ENCODE results near the gene HOXD10. TPM values are rescaled to one million over a fixed set of nuclear protein-coding genes. Genes with fewer than 3 reads are reported as not detected.

HOXD10 gene
- polyA plus RNA-seq, 1 donor from 2014 or later = not detected

- Histone ChIP-seq H3K4me2 (ENCODE audit: low read length) (no peak overlapping the region), H4K20me1 (ENCODE audit: insufficient read depth) (no peaks in the 10 kb centered on the region), H3K9me2 (ENCODE audit: insufficient read depth, low read length) (no peaks in the 10 kb centered on the region), H2AFZ (ENCODE audit: low read depth, low read length) (no peak overlapping the region), H3K9me3 (ENCODE audit: low read length) (peaks cover 5% of the 10 kb centered on the region), H3F3A (ENCODE audit: insufficient read depth, low read length, poor library complexity, severe bottlenecking) (no peaks in the 10 kb centered on the region), H3K27me3 (ENCODE audit: insufficient read depth, low read depth, low read length) (peaks cover 99% of the 10 kb centered on the region), H3K9ac (ENCODE audit: low read length) (no peak overlapping the region), H3K27ac (ENCODE audit: low read length) (no peak overlapping the region), H3K79me2 (replicated peaks; ENCODE audit: insufficient read depth, low read length) (no peaks in the 10 kb centered on the region), H3K36me3 (ENCODE audit: insufficient read depth, low read length) (no peaks in the 10 kb centered on the region), H3K4me3 (ENCODE audit: low read length) (no peak overlapping the region)
- TF ChIP-seq EP300 (conservative IDR thresholded peaks at IDR 0.05; ENCODE audit: poor library complexity, severe bottlenecking) (no peak), TAF1 (IDR thresholded peaks at IDR 0.05; ENCODE audit: low read depth) (no peak), MXI1 (conservative IDR thresholded peaks at IDR 0.05; ENCODE audit: poor library complexity, severe bottlenecking) (no peak), SMC3 (conservative IDR thresholded peaks at IDR 0.05; ENCODE audit: poor library complexity) (no peak), RAD21 (conservative IDR thresholded peaks at IDR 0.05) (no peak), CTCF (IDR thresholded peaks at IDR 0.05; ENCODE audit: poor library complexity, severe bottlenecking) (no peak), EZH2 (IDR thresholded peaks at IDR 0.05; ENCODE audit: borderline replicate concordance, insufficient read depth, low read length, poor library complexity, severe bottlenecking) (no peak), REST (IDR thresholded peaks at IDR 0.05; ENCODE audit: borderline replicate concordance) (no peak), POLR2AphosphoS5 (IDR thresholded peaks at IDR 0.05) (no peak)
Observed at GRCh38 chr2:176146645-176147044, 30.1 kb downstream of the HOXD10 start.

- Histone ChIP-seq H3K4me3 (ENCODE audit: low read length) (no peak overlapping the region), H3K36me3 (ENCODE audit: insufficient read depth, low read length) (no peaks in the 10 kb centered on the region), H3K79me2 (replicated peaks; ENCODE audit: insufficient read depth, low read length) (no peaks in the 10 kb centered on the region), H3K27me3 (ENCODE audit: insufficient read depth, low read depth, low read length) (peaks cover 99% of the 10 kb centered on the region), H3K9me3 (ENCODE audit: low read length) (peaks cover 5% of the 10 kb centered on the region), H3K9me2 (ENCODE audit: insufficient read depth, low read length) (no peaks in the 10 kb centered on the region), H4K20me1 (ENCODE audit: insufficient read depth) (no peaks in the 10 kb centered on the region), H2AFZ (ENCODE audit: low read depth, low read length) (no peak overlapping the region), H3K4me2 (ENCODE audit: low read length) (no peak overlapping the region), H3K9ac (ENCODE audit: low read length) (no peak overlapping the region), H3F3A (ENCODE audit: insufficient read depth, low read length, poor library complexity, severe bottlenecking) (no peaks in the 10 kb centered on the region), H3K27ac (ENCODE audit: low read length) (no peak overlapping the region)
- TF ChIP-seq EP300 (conservative IDR thresholded peaks at IDR 0.05; ENCODE audit: poor library complexity, severe bottlenecking) (no peak), REST (IDR thresholded peaks at IDR 0.05; ENCODE audit: borderline replicate concordance) (no peak), TAF1 (IDR thresholded peaks at IDR 0.05; ENCODE audit: low read depth) (no peak), RAD21 (conservative IDR thresholded peaks at IDR 0.05) (no peak), CTCF (IDR thresholded peaks at IDR 0.05; ENCODE audit: poor library complexity, severe bottlenecking) (no peak), SMC3 (conservative IDR thresholded peaks at IDR 0.05; ENCODE audit: poor library complexity) (no peak), MXI1 (conservative IDR thresholded peaks at IDR 0.05; ENCODE audit: poor library complexity, severe bottlenecking) (no peak), EZH2 (IDR thresholded peaks at IDR 0.05; ENCODE audit: borderline replicate concordance, insufficient read depth, low read length, poor library complexity, severe bottlenecking) (no peak), POLR2AphosphoS5 (IDR thresholded peaks at IDR 0.05) (no peak)
Observed at GRCh38 chr2:176147210-176147799, 30.7 kb downstream of the HOXD10 start.
